Activated effector memory CD4-positive, alpha-beta T cell treated with Interleukin-2 at 50 U/mL for 16 hours (primary cell): Measurements from ENCODE around the gene TRABD2B.

Experiments
- DNase-seq: peaks from one replicate; pipeline ENCODE4 v3.0.0-alpha.2; 2020

Gene TRABD2B

GRCh38 chr1:47788761-47789160 is 208.4 kb downstream of the TRABD2B start:
- DNase-seq, result no peak

- no peak for DNase-seq
These were observed 209.6 kb downstream of the TRABD2B start for GRCh38 chr1:47787560-47787959.

GRCh38 chr1:47786316-47786715 is 210.9 kb downstream of the TRABD2B start:
- DNase-seq, result no peak

GRCh38 chr1:47785561-47786271 is 211.5 kb downstream of the TRABD2B start:
- DNase-seq, result no peak

- no peak for DNase-seq
These were observed 212.1 kb downstream of the TRABD2B start for GRCh38 chr1:47785118-47785517.

GRCh38 chr1:47784497-47784822 is 212.7 kb downstream of the TRABD2B start:
- no peak for DNase-seq

- no peak for DNase-seq
These were observed 213.3 kb downstream of the TRABD2B start for GRCh38 chr1:47783638-47784496.

GRCh38 chr1:47782414-47783166 is 214.6 kb downstream of the TRABD2B start:
- DNase-seq, result no peak

GRCh38 chr1:47781171-47781959 is 215.8 kb downstream of the TRABD2B start:
- no peak for DNase-seq

- DNase-seq, result no peak
These were observed 216.7 kb downstream of the TRABD2B start for GRCh38 chr1:47780469-47780995.

GRCh38 chr1:47779613-47780012 is 217.6 kb downstream of the TRABD2B start:
- DNase-seq, result no peak

GRCh38 chr1:47778280-47778679 is 218.9 kb downstream of the TRABD2B start:
- DNase-seq, result no peak

- no peak for DNase-seq
These were observed 219.9 kb downstream of the TRABD2B start for GRCh38 chr1:47777322-47777721.

- DNase-seq, result no peak
These were observed 220.5 kb downstream of the TRABD2B start for GRCh38 chr1:47776667-47777131.

- no peak for DNase-seq
These were observed 222.0 kb downstream of the TRABD2B start for GRCh38 chr1:47774986-47775834.

GRCh38 chr1:47772960-47773682 is 224.1 kb downstream of the TRABD2B start:
- no peak for DNase-seq

GRCh38 chr1:47772281-47772680 is 224.9 kb downstream of the TRABD2B start:
- no peak for DNase-seq

GRCh38 chr1:47771751-47772150 is 225.4 kb downstream of the TRABD2B start:
- no peak for DNase-seq

- DNase-seq, result no peak
These were observed 227.2 kb downstream of the TRABD2B start for GRCh38 chr1:47769983-47770382.

- DNase-seq, result no peak
These were observed 227.9 kb downstream of the TRABD2B start for GRCh38 chr1:47769295-47769694.

- DNase-seq, result no peak
These were observed 229.5 kb downstream of the TRABD2B start for GRCh38 chr1:47767741-47768100.
